Neural progenitor cell (in vitro differentiated cells): Measurements from ENCODE around the gene ETV1. TPM values are rescaled to one million over a fixed set of nuclear protein-coding genes. Genes with fewer than 3 reads are reported as not detected.
A peak's percentile ranks its signal among the peaks of the same experiment; 100 is the strongest.

Experiments
- DNase-seq: peaks from one replicate; pipeline ENCODE4 v3.0.0-alpha.2; 2016; ENCODE audit warnings: low spot score
- H2AFZ ChIP-seq: fragments of 200-600 bp; sonication (generic); replicated peaks from 2 replicates; pipeline ENCODE4 v1.6.1; 2016; ENCODE audit warnings: antibody characterized with exemption
- H3F3A ChIP-seq: fragments of 200-600 bp; sonication (generic); 2 replicates; pipeline ENCODE4 v1.6.1; 2016; ENCODE audit warnings: antibody characterized with exemption, low read depth
- H3K27ac ChIP-seq: fragments of 200-600 bp; sonication (generic); 2 replicates; pipeline ENCODE4 v1.5.1; 2016; ENCODE audit warnings: mild to moderate bottlenecking
- H3K27me3 ChIP-seq: fragments of 200-600 bp; sonication (generic); 2 replicates; pipeline ENCODE4 v1.6.1; 2016; ENCODE audit warnings: mild to moderate bottlenecking, moderate library complexity
- H3K36me3 ChIP-seq: fragments of 200-600 bp; sonication (generic); 2 replicates; pipeline ENCODE4 v1.5.1; 2016
- H3K4me1 ChIP-seq: fragments of 200-600 bp; sonication (generic); 2 replicates; pipeline ENCODE4 v1.6.1; 2016; ENCODE audit warnings: mixed run types
- H3K4me2 ChIP-seq: fragments of 200-600 bp; sonication (generic); 2 replicates; pipeline ENCODE4 v1.6.1; 2016
- H3K4me3 ChIP-seq: fragments of 200-600 bp; sonication (generic); 2 replicates; pipeline ENCODE4 v1.5.1; 2016
- H3K79me2 ChIP-seq: fragments of 200-600 bp; sonication (generic); 2 replicates; pipeline ENCODE4 v1.6.1; 2016; ENCODE audit warnings: low read depth
- H3K9ac ChIP-seq: fragments of 200-600 bp; sonication (generic); 2 replicates; pipeline ENCODE4 v1.6.1; 2016
- H3K9me3 ChIP-seq: fragments of 200-600 bp; sonication (generic); 2 replicates; pipeline ENCODE4 v1.5.1; 2016; ENCODE audit warnings: low read depth
- H4K20me1 ChIP-seq: fragments of 200-600 bp; sonication (generic); 2 replicates; pipeline ENCODE4 v1.6.1; 2016; ENCODE audit warnings: low read depth
- H3K27ac Mint-ChIP-seq: 3 replicates; pipeline ENCODE4 v1.8.0; 2021; ENCODE audit warnings: mixed read lengths
- H3K27me3 Mint-ChIP-seq: 2 replicates; pipeline ENCODE4 v1.8.0; 2022; ENCODE audit warnings: low read depth, mild to moderate bottlenecking, inconsistent platforms, moderate library complexity, mixed read lengths; ENCODE audit not compliant: insufficient read depth
- H3K36me3 Mint-ChIP-seq: 3 replicates; pipeline ENCODE4 v1.8.0; 2021; ENCODE audit warnings: mixed read lengths
- H3K4me1 Mint-ChIP-seq: 3 replicates; pipeline ENCODE4 v1.8.0; 2021; ENCODE audit warnings: mixed read lengths
- H3K4me3 Mint-ChIP-seq: 3 replicates; pipeline ENCODE4 v1.8.0; 2021; ENCODE audit warnings: mild to moderate bottlenecking, moderate library complexity, mixed read lengths
- H3K9me3 Mint-ChIP-seq: 3 replicates; pipeline ENCODE4 v1.8.0; 2020; ENCODE audit warnings: mixed read lengths
- CTCF ChIP-seq: fragments of 200-600 bp; sonication (generic); IDR thresholded peaks from 2 replicates; pipeline ENCODE4 v1.5.1; 2017; ENCODE audit warnings: antibody characterized with exemption, mild to moderate bottlenecking
- EZH2 ChIP-seq: fragments of 200-600 bp; sonication (generic); IDR thresholded peaks from 2 replicates; pipeline ENCODE4 v1.6.1; 2017; ENCODE audit warnings: antibody characterized with exemption, mild to moderate bottlenecking, moderate library complexity
- EZH2phosphoT487 ChIP-seq: fragments of 200-600 bp; sonication (generic); IDR thresholded peaks from 2 replicates; pipeline ENCODE4 v1.6.1; 2017; ENCODE audit warnings: antibody characterized with exemption
- total RNA-seq: library from RNA; depleted of rRNA; stranded (reverse); fragments of >200 nt; gene quantifications from 2 replicates; pipeline ENCODE4 v1.2.3, GENCODE V29; 2015; ENCODE audit warnings: low replicate concordance

ETV1 gene
- total RNA-seq = 35.5 and 36.8 TPM in 2 replicates

GRCh38 chr7:13989126-13989948 lies at the start of gene ETV1:
Gene ETV1 (minus strand): TSS chr7:13989666. CDS start chr7:13989052, 614 bp downstream.
- peak; percentile 54 for TF ChIP-seq CTCF
- no peak for TF ChIP-seq EZH2phosphoT487
- peak; percentile 19 for TF ChIP-seq EZH2
- Mint-ChIP-seq H3K4me3 (no peak within 1 kb of the TSS), H3K27ac (no peak within 1 kb of the TSS), H3K27me3 (no peaks in the 10 kb centered on the region), H3K4me1 (peaks cover 24% of the 10 kb centered on the region), H3K9me3 (peaks cover 2% of the 10 kb centered on the region), H3K36me3 (no peaks in the 10 kb centered on the region)
- Histone ChIP-seq H4K20me1 (no peaks in the 10 kb centered on the region), H3K4me2 (peak within 1 kb of the TSS; percentile 97), H3K27ac (peak within 1 kb of the TSS; percentile 94), H3K4me3 (peak within 1 kb of the TSS; percentile 81), H3K79me2 (peaks cover 40% of the 10 kb centered on the region), H3F3A (peaks cover 46% of the 10 kb centered on the region), H3K27me3 (no peaks in the 10 kb centered on the region), H3K36me3 (peaks cover 3% of the 10 kb centered on the region), H2AFZ (peak within 1 kb of the TSS; percentile 93), H3K9me3 (no peaks in the 10 kb centered on the region), H3K9ac (peak within 1 kb of the TSS; percentile 60), H3K4me1 (peaks cover 48% of the 10 kb centered on the region)
- DNase-seq = peak; percentile 96

DNA sequence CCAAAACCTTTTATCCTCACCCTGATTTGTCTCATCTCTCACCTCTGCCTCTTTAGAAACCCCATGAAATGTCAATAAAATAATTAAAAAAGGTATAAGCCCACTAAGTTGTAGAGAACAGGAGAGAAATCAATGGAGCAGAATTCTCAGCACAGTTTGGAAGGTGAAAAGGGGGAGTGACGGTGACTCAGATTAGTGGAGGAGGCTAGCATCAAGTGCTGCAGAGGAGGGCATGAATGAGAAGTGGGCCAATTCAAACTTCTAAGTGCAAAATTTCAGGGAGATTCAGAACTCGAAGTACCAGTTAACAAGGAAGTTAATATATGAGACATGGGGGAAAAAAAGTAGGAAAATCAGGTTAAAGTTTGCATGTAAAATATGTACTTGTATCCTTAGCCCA lies 34.9 kb upstream of the ETV1 start:
- Histone ChIP-seq H3K4me1 (peaks cover 7% of the 10 kb centered on the region), H3K9ac (no peak overlapping the region), H3K4me2 (no peak overlapping the region), H3K36me3 (no peaks in the 10 kb centered on the region), H4K20me1 (no peaks in the 10 kb centered on the region), H2AFZ (peak overlapping the region; percentile 19), H3K4me3 (no peak overlapping the region), H3F3A (no peaks in the 10 kb centered on the region), H3K27me3 (no peaks in the 10 kb centered on the region), H3K27ac (no peak overlapping the region), H3K9me3 (no peaks in the 10 kb centered on the region), H3K79me2 (no peaks in the 10 kb centered on the region)
- Mint-ChIP-seq H3K9me3 (no peaks in the 10 kb centered on the region), H3K36me3 (no peaks in the 10 kb centered on the region), H3K4me3 (no peak overlapping the region), H3K4me1 (no peaks in the 10 kb centered on the region), H3K27ac (no peak overlapping the region), H3K27me3 (peaks cover 3% of the 10 kb centered on the region)
- TF ChIP-seq EZH2 (no peak), EZH2phosphoT487 (no peak), CTCF (no peak)
- DNase-seq = no peak

DNA sequence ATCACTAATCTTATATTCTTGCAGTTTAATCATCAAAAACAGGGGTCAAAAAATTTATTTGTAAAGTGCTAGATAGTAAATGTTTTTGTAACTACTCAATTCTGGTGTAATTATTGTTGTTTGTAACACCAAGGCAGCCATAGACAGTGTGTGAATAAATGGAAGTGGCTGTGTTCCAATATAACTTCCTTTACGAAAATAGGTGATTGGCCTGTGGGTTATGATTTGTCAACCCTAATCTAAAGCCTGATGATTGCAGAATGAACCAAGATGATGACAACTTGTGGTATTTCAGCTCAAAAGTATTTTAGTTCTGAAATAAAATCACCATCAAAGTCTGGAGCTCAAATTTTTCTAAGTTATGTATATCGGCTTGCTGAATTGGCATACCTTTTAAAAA lies 34.4 kb upstream of the ETV1 start:
- Mint-ChIP-seq H3K9me3 (no peaks in the 10 kb centered on the region), H3K4me1 (no peaks in the 10 kb centered on the region), H3K4me3 (no peak overlapping the region), H3K36me3 (no peaks in the 10 kb centered on the region), H3K27me3 (peaks cover 3% of the 10 kb centered on the region), H3K27ac (no peak overlapping the region)
- H3K36me3 ChIP-seq = no peaks in the 10 kb centered on the region
- no peak for TF ChIP-seq EZH2
- no peak for TF ChIP-seq EZH2phosphoT487
- TF ChIP-seq CTCF = no peak
- H4K20me1 ChIP-seq = no peaks in the 10 kb centered on the region
- no peak overlapping the region for H3K27ac ChIP-seq
- H2AFZ ChIP-seq = no peak overlapping the region
- H3K4me2 ChIP-seq = no peak overlapping the region
- H3K4me3 ChIP-seq = no peak overlapping the region
- H3K9ac ChIP-seq = no peak overlapping the region
- no peaks in the 10 kb centered on the region for H3K79me2 ChIP-seq
- DNase-seq = no peak
- H3K27me3 ChIP-seq = no peaks in the 10 kb centered on the region
- H3F3A ChIP-seq = no peaks in the 10 kb centered on the region
- peaks cover 7% of the 10 kb centered on the region for H3K4me1 ChIP-seq
- no peaks in the 10 kb centered on the region for H3K9me3 ChIP-seq
